GM12878 (cell line): Measurements from ENCODE around the gene PARK7. TPM values are rescaled to one million over a fixed set of nuclear protein-coding genes. Genes with fewer than 3 reads are reported as not detected.

ENCODE experiments used
- ATAC-seq: fragments of 200-7000 bp; cut with Tn5 transposase; 3 replicates; pipeline ENCODE4 v1.9.1; 2020; ENCODE audit warnings: mild to moderate bottlenecking, moderate library complexity
- BruUV-seq: library from RNA; stranded (reverse); fragments of 400-500 nt; replicated peaks from 2 replicates; lab custom pipeline; 2021; lab: Mats Ljungman, UMichigan
- CTCF ChIA-PET: fragments of 300-600 bp; sonication (Branson Sonifier 250); formaldehyde crosslinking; extraction: SDS; loops from one replicate; lab custom pipeline; 2021; ENCODE audit warnings: inconsistent platforms; lab: Yijun Ruan, JAX
- POLR2A ChIA-PET: fragments of 350-600 bp; formaldehyde crosslinking; extraction: SDS; loops from one replicate; lab custom pipeline; 2021; ENCODE audit warnings: inconsistent platforms; lab: Charles Lee
- RAD21 ChIA-PET: fragments of 300-600 bp; sonication (Branson Sonifier 250); formaldehyde crosslinking; loops from one replicate; lab custom pipeline; 2023; ENCODE audit warnings: antibody characterized with exemption; ENCODE audit not compliant: unreplicated experiment; lab: Charles Lee
- SMC1A ChIA-PET: fragments of 300-600 bp; sonication (Branson Sonifier 250); formaldehyde crosslinking; loops from one replicate; lab custom pipeline; 2023; ENCODE audit not compliant: unreplicated experiment, uncharacterized antibody; lab: Charles Lee
- DNase-seq: peaks from one replicate; pipeline ENCODE4 v3.0.0-alpha.2; 2011; ENCODE audit warnings: low read depth, low spot score
- FAIRE-seq: peaks from 3 replicates; lab custom pipeline; 2011; peaks lifted over from hg19 to GRCh38; lab: Jason Lieb, UNC
- H2AFZ ChIP-seq: 2 replicates; pipeline ENCODE4 v1.6.0; 2011; ENCODE audit warnings: low read depth, low read length, control low read depth; ENCODE audit not compliant: control insufficient read depth
- H3K27ac ChIP-seq: 2 replicates; pipeline ENCODE4 v1.5.1; 2011; ENCODE audit warnings: control low read depth; ENCODE audit not compliant: control insufficient read depth, insufficient read depth
- H3K27me3 ChIP-seq, 2 experiments: replicated peaks in 1 of 2; 2 replicates each; pipeline versions ENCODE4 v1.6.0 to v1.6.1; 2011; ENCODE audit warnings: low read length in 1 of 2; ENCODE audit not compliant: control insufficient read depth in 2 of 2, insufficient read depth in 2 of 2
- H3K36me3 ChIP-seq, 2 experiments: 2 replicates each; pipeline ENCODE4 v1.5.1; 2011; ENCODE audit warnings: low read length in 1 of 2; ENCODE audit not compliant: control insufficient read depth in 2 of 2, insufficient read depth in 2 of 2
- H3K4me1 ChIP-seq: 2 replicates; pipeline ENCODE4 v1.6.1; 2011; ENCODE audit warnings: mild to moderate bottlenecking, low read length, moderate library complexity, mixed read lengths; ENCODE audit not compliant: control insufficient read depth, insufficient read depth
- H3K4me2 ChIP-seq: 2 replicates; pipeline ENCODE4 v1.6.0; 2011; ENCODE audit warnings: control low read depth; ENCODE audit not compliant: control insufficient read depth, insufficient read depth
- H3K4me3 ChIP-seq: fragments of 200-600 bp; sonication (generic); 2 replicates; pipeline ENCODE4 v1.5.1; 2016
- H3K79me2 ChIP-seq: 2 replicates; pipeline ENCODE4 v1.6.0; 2011; ENCODE audit warnings: low read length; ENCODE audit not compliant: control insufficient read depth, insufficient read depth
- H3K9ac ChIP-seq: 2 replicates; pipeline ENCODE4 v1.8.0; 2011; ENCODE audit warnings: low read length, control low read depth, mixed read lengths; ENCODE audit not compliant: control insufficient read depth, insufficient read depth
- H3K9me3 ChIP-seq: replicated peaks from 3 replicates; pipeline ENCODE4 v1.5.1; 2011; ENCODE audit warnings: mild to moderate bottlenecking, low read length; ENCODE audit not compliant: control insufficient read depth, insufficient read depth
- H4K20me1 ChIP-seq: 2 replicates; pipeline ENCODE4 v1.6.0; 2011; ENCODE audit not compliant: control insufficient read depth, insufficient read depth
- CREM ChIP-seq: IDR thresholded peaks from 2 replicates; pipeline ENCODE4 v1.6.1; 2014; ENCODE audit warnings: antibody characterized with exemption, low read depth
- GABPA ChIP-seq: IDR thresholded peaks from 2 replicates; pipeline ENCODE4 v1.6.1; 2014; ENCODE audit warnings: antibody characterized with exemption, low read depth, mild to moderate bottlenecking, inconsistent platforms
- KAT2A ChIP-seq: conservative IDR thresholded peaks from 2 replicates; pipeline ENCODE4 v1.6.1; 2011; ENCODE audit warnings: low read depth, low read length; ENCODE audit not compliant: control insufficient read depth
- KDM1A ChIP-seq: fragments of 200-600 bp; sonication (generic); IDR thresholded peaks from 2 replicates; pipeline ENCODE4 v1.6.1; 2016; ENCODE audit warnings: borderline replicate concordance
- POLR2AphosphoS2 ChIP-seq: IDR thresholded peaks from 2 replicates; pipeline ENCODE4 v1.6.1; 2011; ENCODE audit warnings: low read depth, mild to moderate bottlenecking, low read length, improper control_type of control experiment, moderate library complexity
- SIN3A ChIP-seq: IDR thresholded peaks from 2 replicates; pipeline ENCODE4 v1.6.1; 2012; ENCODE audit warnings: low read depth, low read length, improper control_type of control experiment
- SUZ12 ChIP-seq: fragments of 200-600 bp; sonication (generic); IDR thresholded peaks from one replicate; pipeline ENCODE4 v1.6.1; 2018; ENCODE audit warnings: antibody characterized with exemption, mild to moderate bottlenecking; ENCODE audit not compliant: unreplicated experiment
- TARDBP ChIP-seq: IDR thresholded peaks from 2 replicates; pipeline ENCODE4 v1.6.1; 2016; ENCODE audit warnings: borderline replicate concordance
- ZBTB4 ChIP-seq: fragments of 450-650 bp; formaldehyde crosslinking; IDR thresholded peaks from 2 replicates; pipeline ENCODE4 v1.4.0; 2022; ENCODE audit warnings: mild to moderate bottlenecking, moderate library complexity
- WGBS: methylation state at CpG from one replicate; pipeline ENCODE4 v1.1.6; 2016; ENCODE audit warnings: low lambda C conversion rate; ENCODE audit not compliant: insufficient replicate concordance, insufficient coverage; ENCODE audit errors: missing lambda C conversion rate; 5-methylcytosine and 5-hydroxymethylcytosine counted together
- in situ Hi-C: fragments of 300-500 bp; cut with MboI; formaldehyde crosslinking; loops from 9 replicates; pipeline ENCODE4 v1.14.3; 2018; ENCODE audit warnings: mixed read lengths
- intact Hi-C: fragments of 100-400 bp; cut with micrococcal nuclease; formaldehyde crosslinking; loops from one replicate; pipeline ENCODE4 v1.14.2; 2022; ENCODE audit not compliant: unreplicated experiment
- polyA plus RNA-seq, 11 experiments: library from polyadenylated mRNA; depleted of rRNA in 4 of 11; unstranded in 6 of 11; stranded (reverse) in 5 of 11; fragments of >200 nt; fragmentation: Nextera tagmentation in 4 of 11; fragmentation: Illumina TruSeq in 1 of 11; extraction: Ambion mirVana in 4 of 11; extraction: Trizol in 1 of 11; gene quantifications; 1 replicate in 1 of 11; 2 replicates in 10 of 11; pipeline versions ENCODE4 v1.2.1 to v1.2.3, GENCODE V29; 2011 to 2016; ENCODE audit warnings: inconsistent platforms in 2 of 11, missing spikeins in 2 of 11, low read depth in 1 of 11
- total RNA-seq, 4 experiments: library from RNA; depleted of rRNA in 3 of 4; stranded (reverse); fragments of >200 nt in 3 of 4; fragmentation: Illumina TruSeq in 1 of 4; extraction: Trizol in 1 of 4; gene quantifications; 2 replicates each; pipeline versions ENCODE4 v1.2.1 to v1.2.3, GENCODE V29; 2013 to 2021

PARK7 gene
- total and polyA plus RNA-seq, 10 of the 15 experiments (the other 5 are each of a cell fraction or from before 2014, with no cell fraction given), result 267 to 1,056 (median 495) TPM

- ATAC-seq, result no peak
- 92% methylated on average over 12 of the region's 12 CpGs for WGBS
- CTCF ChIA-PET, result interaction anchor here (1.2 to 1.3 kb wide), 4 partner anchors 9 to 30 kb away, joined by 4 to 10 read pairs (median 6); no protein-coding TSS in a partner anchor
- Histone ChIP-seq H3K27me3 (no peaks in the 10 kb centered on the region), H3K4me3 (no peak overlapping the region), H3K27ac (no peak overlapping the region), H3K36me3 (no peaks in the 10 kb centered on the region), H3K79me2 (no peaks in the 10 kb centered on the region), H4K20me1 (no peaks in the 10 kb centered on the region), H3K4me2 (no peak overlapping the region), H3K9ac (no peak overlapping the region), H2AFZ (no peak overlapping the region), H3K9me3 (no peaks in the 10 kb centered on the region), H3K4me1 (no peaks in the 10 kb centered on the region)
- no peak for DNase-seq
- RAD21 ChIA-PET, result no interaction called here
- intact Hi-C loops (no loop called here), in situ Hi-C loops (no loop called here)
- no TSS peak for BruUV-seq
- TF ChIP-seq SIN3A, result no peak
- TF ChIP-seq POLR2AphosphoS2, result no peak
- no peak for TF ChIP-seq CREM
- no peak for TF ChIP-seq GABPA
- no peak for TF ChIP-seq TARDBP
- TF ChIP-seq SUZ12, result no peak
- no peak for TF ChIP-seq ZBTB4 (CRISPR knock-in tag)
- TF ChIP-seq KDM1A, result no peak
- no peak for TF ChIP-seq KAT2A
- no peak for FAIRE-seq
- POLR2A ChIA-PET, result no interaction called here
- SMC1A ChIA-PET, result interaction anchor here (0.6 to 1.9 kb wide), 5 partner anchors 9 to 357 kb away, joined by 3 to 4 read pairs (median 3); no protein-coding TSS in a partner anchor
Observed at GRCh38 chr1:8006037-8006963, 44.8 kb downstream of the PARK7 start.
